ENCODE data around the gene TRPT1.
A peak's percentile ranks its signal among the peaks of the same experiment; 100 is the strongest.

Gene TRPT1, protein sequence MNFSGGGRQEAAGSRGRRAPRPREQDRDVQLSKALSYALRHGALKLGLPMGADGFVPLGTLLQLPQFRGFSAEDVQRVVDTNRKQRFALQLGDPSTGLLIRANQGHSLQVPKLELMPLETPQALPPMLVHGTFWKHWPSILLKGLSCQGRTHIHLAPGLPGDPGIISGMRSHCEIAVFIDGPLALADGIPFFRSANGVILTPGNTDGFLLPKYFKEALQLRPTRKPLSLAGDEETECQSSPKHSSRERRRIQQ

DNA sequence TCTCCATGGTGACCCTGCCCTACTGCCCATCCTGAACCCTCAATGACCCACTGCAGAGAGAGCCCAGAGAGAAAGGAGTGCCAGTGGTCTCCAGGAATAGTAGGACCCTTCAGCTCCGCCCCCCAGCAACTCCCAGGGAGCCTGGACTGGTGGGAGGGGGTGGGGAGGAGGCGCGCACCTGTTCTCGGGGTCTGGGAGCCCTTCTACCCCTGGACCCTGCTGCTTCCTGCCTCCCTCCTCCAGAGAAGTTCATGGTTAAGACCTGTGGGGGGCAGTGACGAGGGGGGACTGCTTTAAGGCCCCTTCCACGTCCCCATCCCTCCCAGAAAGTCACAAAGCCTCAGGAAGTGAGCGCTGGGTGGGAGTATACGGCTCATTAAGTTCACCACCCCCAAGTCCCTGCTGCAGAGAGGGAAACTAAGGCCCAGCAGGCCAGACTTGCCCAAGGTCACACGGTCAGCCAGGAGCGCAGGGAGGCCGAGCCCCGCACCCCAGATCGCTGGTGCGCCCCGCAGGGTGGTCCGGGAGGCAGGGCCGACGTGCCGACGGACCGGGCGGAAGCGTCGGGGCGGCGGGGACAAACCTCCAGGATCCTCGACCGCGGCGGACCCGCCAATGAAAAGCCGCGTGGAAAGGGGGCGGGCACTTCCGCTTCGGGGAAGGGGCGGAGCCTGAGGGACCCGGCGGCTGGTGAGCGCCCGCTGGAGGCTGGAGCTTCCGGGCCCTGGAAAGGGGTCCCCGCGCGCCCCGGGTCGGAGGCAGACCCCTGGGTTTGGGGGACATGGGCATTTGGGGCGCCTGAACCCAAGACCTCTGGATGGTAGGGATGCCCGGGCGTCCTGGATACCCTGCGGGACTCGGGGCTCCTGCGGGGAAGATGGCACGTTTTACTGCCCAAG is at the start of gene TRPT1, which contains the start of gene NUDT22:
TSS of gene TRPT1 (minus strand) at position 579 of the 899 bp plus-strand sequence. CDS start at position 253, 326 bp downstream.
TSS of gene NUDT22 (plus strand) at position 667 of the 899 bp plus-strand sequence. CDS start 379 bp downstream, outside the sequence.
- DNase-seq (ENCODE audit: low read depth): peak; percentile 89

DNA sequence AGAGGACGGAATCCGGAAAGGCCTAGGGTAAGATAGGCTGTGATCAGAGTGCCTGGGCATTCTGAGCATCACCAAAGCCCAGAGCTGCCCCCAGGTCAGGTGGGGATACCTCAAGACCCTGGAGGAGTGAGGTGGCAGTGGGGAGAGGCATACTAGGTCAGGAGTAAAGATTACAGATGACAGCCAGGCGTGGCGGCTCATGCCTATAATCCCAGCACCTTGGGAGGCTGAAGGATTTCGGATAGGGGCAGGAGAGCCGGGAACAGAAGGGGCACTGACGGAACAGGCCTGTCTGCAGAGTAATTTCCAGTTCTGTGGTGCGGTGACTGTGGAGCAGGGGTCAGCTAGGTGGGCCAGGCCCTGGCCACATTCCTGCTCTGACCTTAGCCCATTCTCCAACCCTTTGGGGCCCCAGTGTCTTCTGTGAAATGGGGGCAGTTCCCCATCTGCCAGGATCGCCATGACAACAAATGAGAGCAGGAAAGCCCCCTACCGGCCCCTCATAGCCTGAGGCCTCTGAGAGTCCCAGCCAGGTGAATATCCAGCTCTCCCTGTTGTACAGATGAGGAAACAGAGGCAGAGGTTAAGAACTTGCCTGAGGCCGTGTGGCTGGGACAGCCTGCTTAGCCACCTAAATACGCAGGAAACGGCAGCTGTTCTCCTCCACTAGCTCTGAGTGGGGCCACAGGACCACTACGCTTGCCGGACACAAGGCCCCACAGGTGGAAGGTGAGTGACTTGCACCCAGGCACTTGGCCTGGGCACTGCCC is 49.2 kb upstream of the TRPT1 start:
- no peak for DNase-seq (ENCODE audit: low read depth)

DNA sequence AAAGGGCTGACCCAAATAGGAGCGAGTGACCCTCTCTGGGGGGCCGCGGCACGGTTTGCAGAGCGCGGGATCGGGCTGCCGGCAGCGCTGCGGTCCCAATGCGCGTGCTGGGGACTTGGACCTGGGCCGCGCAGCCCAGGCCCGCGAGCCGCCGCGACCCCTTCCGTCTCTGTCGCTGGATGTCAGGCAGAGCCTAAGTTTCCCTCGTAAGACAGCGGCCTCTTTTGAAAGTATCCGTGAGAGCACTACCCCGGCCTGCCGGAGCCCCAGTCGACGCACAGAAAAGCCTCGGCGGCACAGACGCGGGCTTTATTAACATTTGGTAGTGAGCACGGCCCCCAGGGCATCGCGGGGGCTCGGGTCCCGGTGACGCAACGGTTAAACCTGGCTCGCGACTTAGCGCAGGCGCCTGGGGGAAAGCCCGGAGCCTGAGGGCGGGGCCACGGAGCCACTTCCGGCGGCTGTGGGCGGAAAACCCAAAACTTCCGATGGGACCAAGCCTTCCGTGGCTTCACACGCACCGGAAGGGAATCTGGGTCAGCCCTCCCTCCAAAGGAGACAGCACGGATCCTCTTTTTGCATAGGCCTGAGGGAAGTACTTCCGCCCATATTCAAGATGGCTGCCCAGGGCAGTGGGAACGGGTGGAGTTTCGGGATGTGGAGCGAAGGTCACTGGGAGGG is 43.7 kb upstream of the TRPT1 start:
- DNase-seq (ENCODE audit: low read depth): peak; percentile 96

DNA sequence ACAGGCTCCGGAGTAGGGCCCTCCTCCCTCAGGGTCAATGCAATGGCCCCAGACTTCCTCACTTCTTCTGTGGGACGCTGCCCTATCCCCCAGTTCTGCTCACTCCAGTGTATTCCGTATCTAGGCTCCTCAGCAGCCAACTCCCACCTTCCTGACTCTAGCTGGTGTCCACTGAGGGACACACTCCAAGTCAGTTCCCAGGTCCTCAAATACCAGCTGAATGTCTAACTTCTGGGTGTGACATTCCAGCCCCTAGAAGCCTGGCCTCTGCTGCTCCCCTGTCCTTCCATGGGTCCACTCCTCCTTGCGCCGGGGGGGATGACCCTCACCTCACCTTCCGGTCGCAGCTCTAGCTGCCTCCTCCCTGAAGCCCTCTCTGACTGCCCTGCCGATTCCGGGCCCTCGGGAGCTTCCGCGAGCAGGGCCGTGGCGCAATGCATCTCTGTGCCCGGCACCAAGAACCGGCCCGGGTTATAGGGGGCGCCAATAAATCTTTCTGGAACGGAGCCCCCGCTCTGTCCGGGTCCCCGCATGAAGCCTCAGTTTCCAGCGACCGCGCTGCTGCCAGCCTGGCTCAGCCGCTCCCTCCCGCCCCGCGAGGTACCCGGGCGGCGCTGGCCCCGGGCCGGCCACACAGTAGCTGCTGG is 43.0 kb upstream of the TRPT1 start:
- no peak for DNase-seq (ENCODE audit: low read depth)

DNA sequence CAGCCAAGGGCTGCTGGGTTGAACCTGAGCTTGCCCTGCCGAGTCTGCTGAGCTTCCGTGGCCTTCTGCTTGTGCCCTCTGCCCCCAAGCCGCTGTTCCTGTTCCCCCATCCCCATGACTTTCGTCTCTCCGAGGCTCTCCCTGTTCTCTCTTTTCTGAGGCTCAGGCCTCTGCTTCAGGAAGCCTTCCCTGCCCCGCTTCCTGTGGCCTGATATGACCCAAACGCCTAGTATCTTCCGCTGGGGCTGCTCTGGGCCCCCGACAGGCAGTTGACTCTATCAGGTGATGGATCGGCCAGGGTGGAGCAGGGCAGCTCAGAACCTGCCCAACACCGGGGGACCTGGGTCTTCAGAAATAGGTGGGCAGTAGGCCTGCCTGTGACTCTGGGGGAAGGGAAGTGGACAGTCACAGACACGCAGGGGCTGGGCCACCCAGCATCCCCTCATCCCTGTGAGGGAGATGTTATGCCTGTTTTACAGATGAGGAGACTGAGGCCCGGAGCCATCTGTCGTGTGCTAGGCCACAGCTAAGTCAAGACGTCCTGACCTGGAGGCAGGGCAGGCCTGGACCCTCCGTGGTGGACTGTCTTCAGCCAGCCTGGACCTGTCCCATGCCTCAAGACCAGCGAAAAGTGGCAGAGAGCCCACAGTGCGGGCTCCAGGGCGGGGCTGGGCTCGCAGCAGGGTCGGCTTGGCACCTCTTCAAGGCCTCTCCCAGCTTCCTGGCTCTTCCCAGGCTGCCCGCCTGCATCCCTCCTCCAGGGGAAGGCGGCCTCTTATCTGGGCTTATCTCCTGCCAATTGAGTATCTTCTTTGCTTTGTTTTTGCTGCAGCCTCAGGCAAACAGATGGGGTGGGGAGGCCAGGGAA is 42.3 kb upstream of the TRPT1 start:
- DNase-seq (ENCODE audit: low read depth): no peak

DNA sequence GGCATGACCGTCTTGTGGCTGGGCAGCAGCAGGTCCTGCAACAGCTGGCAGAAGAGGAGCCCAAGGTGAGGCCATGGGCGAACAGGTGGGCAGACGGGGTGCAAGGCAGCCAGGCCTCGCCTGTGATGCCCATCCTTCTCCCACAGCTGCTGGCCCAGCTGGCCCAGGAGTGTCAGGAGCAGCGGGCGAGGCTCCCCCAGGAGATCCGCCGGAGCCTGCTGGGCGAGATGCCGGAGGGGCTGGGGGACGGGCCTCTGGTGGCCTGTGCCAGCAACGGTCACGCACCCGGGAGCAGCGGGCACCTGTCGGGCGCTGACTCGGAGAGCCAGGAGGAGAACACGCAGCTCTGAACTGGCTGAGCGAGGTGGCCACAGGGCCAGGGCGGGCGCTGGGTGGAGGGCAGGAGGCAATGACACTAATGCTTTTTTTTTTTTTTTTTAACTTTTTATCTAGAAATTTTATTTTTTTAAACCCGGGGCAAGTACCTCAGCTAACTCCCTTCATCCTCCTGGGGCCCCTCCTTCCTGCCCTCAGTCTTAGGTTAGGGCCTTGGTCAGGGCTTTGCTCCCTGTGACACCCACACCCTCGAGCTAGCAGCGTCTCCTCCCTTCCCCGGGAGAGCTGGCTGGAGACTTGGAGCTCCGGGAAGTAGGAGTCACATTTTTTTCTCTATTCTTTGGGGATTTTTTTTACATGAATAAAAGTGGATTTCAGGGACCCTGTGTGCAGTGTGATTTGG is 41.4 kb upstream of the TRPT1 start:
- DNase-seq (ENCODE audit: low read depth): no peak

DNA sequence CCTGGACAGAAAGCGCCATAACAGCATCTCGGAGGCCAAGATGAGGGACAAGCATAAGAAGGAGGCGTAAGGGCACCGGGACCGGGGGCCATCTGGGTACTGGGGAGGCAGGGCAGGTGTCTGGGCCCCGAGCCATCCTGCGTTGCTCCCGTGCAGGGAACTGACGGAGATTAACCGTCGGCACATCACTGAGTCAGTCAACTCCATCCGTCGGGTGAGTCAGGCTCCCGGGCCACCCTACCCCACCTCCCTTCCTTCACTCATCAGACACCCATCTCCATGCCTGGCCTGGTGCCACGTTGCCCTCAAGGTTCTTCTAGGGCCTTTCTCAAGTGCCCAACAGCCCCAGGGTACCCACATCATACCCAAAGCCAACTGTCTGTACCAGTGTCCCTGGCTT is 40.4 kb upstream of the TRPT1 start:
- no peak for DNase-seq (ENCODE audit: low read depth)

DNA sequence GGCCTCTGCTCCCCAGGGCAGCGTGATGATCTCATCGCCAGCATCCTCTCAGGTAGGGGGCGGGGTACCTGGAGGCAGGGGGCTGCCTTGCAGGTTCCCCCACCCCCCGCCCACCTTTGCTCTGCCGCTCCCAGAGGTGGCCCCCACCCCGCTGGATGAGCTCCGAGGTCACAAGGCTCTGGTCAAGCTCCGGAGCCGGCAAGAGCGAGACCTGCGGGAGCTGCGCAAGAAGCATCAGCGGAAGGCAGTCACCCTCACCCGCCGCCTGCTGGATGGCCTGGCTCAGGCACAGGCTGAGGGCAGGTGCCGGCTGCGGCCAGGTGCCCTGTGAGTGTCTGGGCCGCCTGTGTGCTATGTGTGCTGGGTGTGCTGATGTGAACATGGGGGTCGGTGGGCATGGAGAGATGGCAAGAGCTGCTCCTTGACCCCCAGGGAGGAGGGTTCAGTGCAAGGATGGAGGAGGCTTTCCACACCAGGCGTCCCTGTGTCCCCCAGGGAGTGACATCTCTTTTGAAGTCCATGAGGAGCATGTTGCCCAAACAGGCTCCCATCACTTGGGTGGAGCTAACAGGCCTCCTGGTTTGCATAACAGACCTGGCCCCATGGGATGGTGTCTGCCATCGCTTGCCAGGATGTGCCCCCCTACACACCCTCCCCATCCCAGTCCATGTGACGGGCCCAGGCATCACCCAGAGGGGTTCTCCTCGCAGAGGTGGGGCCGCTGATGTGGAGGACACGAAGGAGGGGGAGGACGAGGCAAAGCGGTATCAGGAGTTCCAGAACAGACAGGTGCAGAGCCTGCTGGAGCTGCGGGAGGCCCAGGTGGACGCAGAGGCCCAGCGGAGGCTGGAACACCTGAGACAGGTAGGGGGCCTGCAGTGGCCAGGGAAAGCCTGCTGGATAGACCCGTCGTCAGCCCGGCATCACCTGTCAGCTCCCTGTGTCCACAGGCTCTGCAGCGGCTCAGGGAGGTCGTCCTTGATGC is 39.5 kb upstream of the TRPT1 start:
- no peak for DNase-seq (ENCODE audit: low read depth)

DNA sequence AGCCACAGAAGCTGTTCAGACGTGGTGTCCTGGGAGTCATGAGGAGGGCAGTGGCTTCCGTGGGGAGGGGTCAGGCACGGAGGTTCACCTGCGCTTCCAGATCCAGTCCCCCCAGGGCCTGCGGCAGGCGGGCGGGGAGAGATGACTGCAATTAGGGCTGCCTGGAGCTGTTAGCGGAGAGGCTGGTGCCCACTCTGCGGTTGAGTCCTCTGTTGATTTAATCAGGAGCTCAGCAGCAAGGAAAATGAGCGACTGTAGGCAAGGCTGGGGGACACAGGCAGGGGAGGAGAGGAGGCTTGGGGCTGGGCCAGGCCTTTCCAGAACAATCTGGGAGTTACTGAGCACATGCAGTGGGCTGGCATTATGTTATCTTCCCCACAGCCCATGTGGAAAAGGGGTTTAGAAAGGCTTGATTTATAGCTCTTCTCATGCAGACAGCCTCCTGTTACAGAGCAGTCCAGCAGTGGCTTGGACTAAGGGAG is 38.4 kb upstream of the TRPT1 start:
- no peak for DNase-seq (ENCODE audit: low read depth)

DNA sequence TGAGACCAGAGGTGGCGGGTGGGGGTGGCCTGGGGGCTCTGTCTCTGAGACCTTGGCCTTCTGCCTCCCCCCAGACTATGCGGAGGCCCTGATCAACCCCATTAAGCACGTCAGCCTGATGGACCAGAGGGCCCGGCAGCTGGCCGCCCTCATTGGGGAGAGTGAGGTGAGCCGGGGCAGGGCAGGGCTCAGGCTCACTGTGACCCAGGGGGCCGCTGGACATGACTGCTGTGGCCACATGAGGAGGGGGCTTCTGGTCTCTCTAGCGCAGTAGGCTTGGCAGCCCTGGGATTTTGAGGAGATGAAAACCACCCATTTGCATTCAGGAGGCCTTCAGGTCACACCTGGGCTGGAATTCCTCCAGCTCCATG is 37.9 kb upstream of the TRPT1 start:
- no peak for DNase-seq (ENCODE audit: low read depth)

DNA sequence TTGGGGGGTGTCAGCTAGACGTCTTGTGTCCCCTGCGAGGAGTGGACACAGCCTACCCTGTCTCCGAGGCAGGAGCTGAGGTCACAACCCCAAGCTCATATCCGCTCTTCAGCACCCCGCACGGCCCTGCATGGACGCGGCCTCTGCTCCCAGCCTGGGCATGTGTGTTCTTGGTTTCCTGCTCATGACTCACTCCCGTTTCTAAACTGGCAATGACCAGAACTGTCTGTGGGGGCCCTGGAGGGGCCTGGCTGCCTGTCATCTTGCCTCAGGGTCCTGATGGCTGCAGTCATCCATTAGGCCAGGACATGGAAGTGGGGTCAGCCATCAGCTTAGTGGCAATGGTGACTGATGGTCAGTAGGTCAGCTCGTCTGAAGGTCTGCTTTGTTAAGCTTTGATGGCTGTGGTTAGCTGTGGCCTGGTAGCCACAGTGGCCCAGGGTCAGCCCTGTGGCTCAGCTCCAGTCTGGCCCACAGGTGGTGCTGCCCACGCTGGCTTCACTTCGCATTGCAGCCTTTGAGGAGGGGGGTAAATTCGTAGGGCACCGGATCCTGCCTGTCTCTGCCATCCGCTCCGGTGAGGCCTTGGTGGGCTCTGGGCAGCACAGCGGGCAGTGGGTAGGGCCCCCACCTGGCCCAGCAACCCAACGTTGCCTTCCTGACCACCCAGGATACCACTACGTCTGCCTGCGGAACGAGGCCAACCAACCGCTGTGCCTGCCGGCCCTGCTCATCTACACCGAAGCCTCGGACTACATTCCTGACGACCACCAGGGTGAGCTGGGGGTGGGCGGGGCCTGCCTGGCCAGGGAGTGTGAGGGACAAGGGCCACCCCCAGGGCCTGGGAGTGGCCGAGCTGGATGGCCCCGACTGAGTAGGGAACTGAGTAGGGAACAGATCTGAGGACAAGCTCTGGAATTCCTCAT is 37.3 kb upstream of the TRPT1 start:
- DNase-seq (ENCODE audit: low read depth): no peak

DNA sequence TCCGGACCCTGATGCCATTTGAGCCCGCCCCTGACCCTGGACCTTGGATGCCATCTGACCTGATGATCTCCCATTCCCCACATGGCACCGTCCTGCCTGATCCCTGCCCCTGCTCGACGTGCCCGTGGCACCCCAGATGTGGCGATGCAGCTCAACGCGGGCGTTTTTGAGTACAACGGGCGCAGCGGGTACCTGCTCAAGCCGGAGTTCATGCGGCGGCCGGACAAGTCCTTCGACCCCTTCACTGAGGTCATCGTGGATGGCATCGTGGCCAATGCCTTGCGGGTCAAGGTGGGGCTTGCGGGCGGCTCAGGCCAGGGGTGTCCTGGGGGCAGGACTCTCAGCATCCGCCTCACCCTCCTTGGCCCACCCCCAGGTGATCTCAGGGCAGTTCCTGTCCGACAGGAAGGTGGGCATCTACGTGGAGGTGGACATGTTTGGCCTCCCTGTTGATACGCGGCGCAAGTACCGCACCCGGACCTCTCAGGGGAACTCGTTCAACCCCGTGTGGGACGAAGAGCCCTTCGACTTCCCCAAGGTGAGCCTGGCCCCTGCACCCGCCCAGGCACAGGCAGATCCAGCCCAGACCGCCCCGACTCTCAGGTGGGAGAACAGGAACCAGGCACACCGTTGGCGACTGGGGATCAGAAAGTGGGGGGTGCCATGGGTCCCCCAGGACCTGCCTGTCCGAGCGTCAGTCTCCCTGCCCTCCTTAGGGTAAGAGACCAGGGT is 36.5 kb upstream of the TRPT1 start:
- DNase-seq (ENCODE audit: low read depth): no peak

DNA sequence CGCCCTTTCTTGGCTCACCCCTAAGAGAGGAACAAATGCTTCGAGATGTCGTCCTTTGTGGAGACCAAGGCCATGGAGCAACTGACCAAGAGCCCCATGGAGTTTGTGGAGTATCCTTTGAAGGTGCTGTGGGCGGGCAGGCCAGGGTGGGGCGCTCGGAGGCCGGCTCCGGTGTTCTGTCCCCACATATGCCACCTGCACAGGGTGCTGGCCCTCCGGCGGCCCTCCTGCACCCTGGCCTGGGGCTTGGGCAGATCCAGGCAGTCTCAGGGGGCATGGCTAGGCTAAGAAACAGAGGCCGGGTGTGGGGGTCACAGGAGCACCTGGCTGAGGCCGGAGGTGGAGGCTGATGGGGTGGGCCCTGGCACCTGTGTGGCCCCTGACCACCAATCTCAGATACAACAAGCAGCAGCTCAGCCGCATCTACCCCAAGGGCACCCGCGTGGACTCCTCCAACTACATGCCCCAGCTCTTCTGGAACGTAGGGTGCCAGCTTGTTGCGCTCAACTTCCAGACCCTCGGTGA is 35.6 kb upstream of the TRPT1 start:
- DNase-seq (ENCODE audit: low read depth): no peak

DNA sequence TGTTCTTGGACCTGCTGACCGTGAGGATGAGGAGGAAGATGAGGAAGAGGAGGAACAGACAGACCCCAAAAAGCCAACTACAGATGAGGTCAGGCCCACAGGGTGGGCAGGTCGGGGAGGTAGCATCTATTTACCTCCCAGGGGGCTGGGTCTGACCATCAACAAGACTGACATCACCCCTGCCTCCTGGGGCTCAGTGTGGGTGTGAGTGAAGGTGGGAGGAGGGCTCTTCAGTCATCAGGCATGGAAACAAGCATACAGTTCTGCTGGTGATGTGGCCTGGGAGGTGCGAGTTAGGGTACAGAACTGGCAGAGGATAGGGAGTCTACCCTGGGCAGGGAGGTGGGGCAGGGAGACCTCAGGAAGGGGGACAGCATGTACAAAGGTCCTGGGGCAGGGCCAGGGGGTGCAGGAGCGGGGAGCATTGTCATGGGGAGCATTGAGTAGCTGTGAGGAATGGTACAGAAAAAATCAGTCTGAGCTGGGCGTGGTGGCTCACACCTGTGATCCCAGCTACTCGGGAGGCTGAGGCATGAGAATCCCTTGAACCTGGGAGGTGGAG is 34.2 kb upstream of the TRPT1 start:
- DNase-seq (ENCODE audit: low read depth): no peak

DNA sequence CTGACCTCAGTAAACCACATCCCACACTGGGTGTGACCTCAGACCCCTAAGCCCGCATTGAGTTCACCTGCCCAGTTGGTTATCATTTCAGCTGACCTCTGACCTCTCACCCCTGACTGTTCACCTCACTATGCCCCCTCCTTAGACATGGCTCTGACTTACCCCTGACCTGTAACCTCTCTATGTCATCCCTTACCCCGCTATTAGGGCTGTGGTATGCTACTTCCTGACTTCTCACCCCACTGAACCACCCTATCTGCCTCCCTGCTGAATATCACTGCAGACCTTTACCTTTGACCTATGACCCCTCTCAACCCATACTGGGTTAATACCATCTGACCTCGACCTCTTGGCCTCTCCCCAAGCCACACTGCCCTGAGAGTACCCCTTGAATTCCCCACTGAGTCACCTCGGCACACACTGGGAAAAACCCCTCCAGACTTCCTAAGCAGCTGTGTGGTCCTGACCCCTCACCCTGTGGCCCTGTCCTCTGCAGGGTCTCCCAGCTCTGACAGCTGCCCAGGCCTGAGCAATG is 33.6 kb upstream of the TRPT1 start:
- DNase-seq (ENCODE audit: low read depth): no peak

Measured in activated T-helper 1 cell treated with Interleukin-2 at 50 U/mL for 16 hours (primary cell).